ENCODE measurements around the gene CD300LF. TPM values are rescaled to one million over a fixed set of nuclear protein-coding genes. Genes with fewer than 3 reads are reported as not detected.

The CD300LF gene
- total RNA-seq, 2 experiments from 2014 or later, result not detected

DNA sequence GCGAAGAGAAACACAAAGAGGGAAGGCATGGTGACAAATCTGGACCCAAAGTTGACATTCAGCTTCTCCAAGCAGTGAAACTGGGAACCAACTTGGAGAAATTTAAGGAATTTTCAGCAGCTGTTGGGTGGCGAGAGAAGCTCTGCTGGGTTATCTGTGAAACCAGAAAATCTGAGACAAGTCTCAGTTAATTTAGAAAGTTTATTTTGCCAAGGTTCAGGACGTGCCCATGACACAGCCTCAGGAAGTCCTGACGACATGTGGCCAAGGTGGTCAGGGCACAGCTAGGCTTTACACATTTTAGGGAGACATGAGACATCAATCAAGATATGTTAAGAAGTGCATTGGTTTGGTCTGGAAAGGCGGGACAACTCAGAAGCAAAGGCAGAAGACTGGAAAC, 11.2 kb upstream of the CD300LF start:
- ChIA-PET POLR2A (interaction anchor here (1.1 kb wide), 1 partner anchor 49 kb away, joined by 3 read pairs; no protein-coding TSS in a partner anchor), CTCF (interaction anchor here (1.6 kb wide), 1 partner anchor 14 kb away, joined by 3 read pairs; the partner anchor contains the start of gene RAB37)
- Mint-ChIP-seq H3K9me3 (no peaks in the 10 kb centered on the region), H3K36me3 (ENCODE audit: low read depth) (no peaks in the 10 kb centered on the region), H3K27ac (no peak overlapping the region), H3K4me1 (peaks cover 4% of the 10 kb centered on the region), H3K27me3 (peaks cover 32% of the 10 kb centered on the region), H3K4me3 (no peak overlapping the region)
- DNase-seq, result no peak

DNA sequence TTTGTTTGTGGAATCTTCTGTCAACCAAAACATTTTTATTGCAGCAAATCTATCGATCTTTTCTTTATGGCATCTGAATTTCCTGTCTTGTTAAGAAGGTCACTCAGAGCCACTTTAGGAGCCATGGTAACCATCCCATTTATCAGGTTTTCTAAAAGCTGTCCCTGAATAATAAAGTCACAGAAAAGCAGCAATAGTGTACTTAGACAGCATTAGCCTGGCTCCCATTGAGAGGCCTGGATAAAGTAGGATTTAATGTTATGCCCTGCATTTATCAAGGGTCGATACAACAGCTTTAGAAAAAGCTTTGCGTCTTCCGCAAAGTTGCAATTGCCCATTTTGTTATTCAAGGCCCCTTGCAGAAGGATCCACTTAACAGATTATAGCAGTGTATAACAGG, 10.1 kb upstream of the CD300LF start:
- no peaks in the 10 kb centered on the region for H3K9me3 Mint-ChIP-seq
- H3K4me3 Mint-ChIP-seq, result no peak overlapping the region
- H3K36me3 Mint-ChIP-seq (ENCODE audit: low read depth), result no peaks in the 10 kb centered on the region
- peaks cover 4% of the 10 kb centered on the region for H3K4me1 Mint-ChIP-seq
- ChIA-PET CTCF (interaction anchor here (0.9 to 1.6 kb wide), 2 partner anchors 15 to 65 kb away, joined by 3 to 4 read pairs; partner anchors contain the start of gene RAB37), POLR2A (interaction anchor here (1.1 kb wide), 1 partner anchor 48 kb away, joined by 3 read pairs; no protein-coding TSS in a partner anchor)
- H3K27me3 Mint-ChIP-seq, result peaks cover 40% of the 10 kb centered on the region
- DNase-seq, result no peak
- no peak overlapping the region for H3K27ac Mint-ChIP-seq

- POLR2A ChIA-PET, result no interaction called here
- H3K36me3 Mint-ChIP-seq (ENCODE audit: low read depth), result no peaks in the 10 kb centered on the region
Observed at GRCh38 chr17:74720506-74720905, 7.8 kb upstream of the CD300LF start.

GRCh38 chr17:74715144-74715543, 2.4 kb upstream of the CD300LF start:
- ChIA-PET CTCF (interaction anchor here (1.8 kb wide), 1 partner anchor 58 kb away, joined by 4 read pairs; no protein-coding TSS in a partner anchor), POLR2A (no interaction called here)
- Mint-ChIP-seq H3K36me3 (ENCODE audit: low read depth) (no peaks in the 10 kb centered on the region), H3K9me3 (no peaks in the 10 kb centered on the region), H3K4me1 (peaks cover 7% of the 10 kb centered on the region), H3K27me3 (peaks cover 47% of the 10 kb centered on the region), H3K4me3 (no peak overlapping the region), H3K27ac (no peak overlapping the region)
- DNase-seq, result no peak

More at GRCh38 chr17:74720506-74720905, 7.8 kb upstream of the CD300LF start:
- CTCF ChIA-PET, result interaction anchor here (1.1 kb wide), 1 partner anchor 63 kb away, joined by 4 read pairs; no protein-coding TSS in a partner anchor
- Mint-ChIP-seq H3K4me1 (peaks cover 4% of the 10 kb centered on the region), H3K4me3 (no peak overlapping the region), H3K9me3 (no peaks in the 10 kb centered on the region), H3K27me3 (peaks cover 50% of the 10 kb centered on the region), H3K27ac (no peak overlapping the region)
- DNase-seq, result no peak

GRCh38 chr17:74713171-74713755, 540 bp upstream of the CD300LF start:
- no peak overlapping the region for H3K4me3 Mint-ChIP-seq
- CTCF ChIA-PET, result no interaction called here
- H3K36me3 Mint-ChIP-seq (ENCODE audit: low read depth), result no peaks in the 10 kb centered on the region
- H3K27me3 Mint-ChIP-seq, result peaks cover 37% of the 10 kb centered on the region
- POLR2A ChIA-PET, result interaction anchor here (1.0 kb wide), 1 partner anchor 160 kb away, joined by 3 read pairs; the partner anchor contains the start of gene FDXR
- H3K4me1 Mint-ChIP-seq, result peaks cover 7% of the 10 kb centered on the region
- H3K27ac Mint-ChIP-seq, result no peak overlapping the region
- H3K9me3 Mint-ChIP-seq, result no peaks in the 10 kb centered on the region
- no peak for DNase-seq

DNA sequence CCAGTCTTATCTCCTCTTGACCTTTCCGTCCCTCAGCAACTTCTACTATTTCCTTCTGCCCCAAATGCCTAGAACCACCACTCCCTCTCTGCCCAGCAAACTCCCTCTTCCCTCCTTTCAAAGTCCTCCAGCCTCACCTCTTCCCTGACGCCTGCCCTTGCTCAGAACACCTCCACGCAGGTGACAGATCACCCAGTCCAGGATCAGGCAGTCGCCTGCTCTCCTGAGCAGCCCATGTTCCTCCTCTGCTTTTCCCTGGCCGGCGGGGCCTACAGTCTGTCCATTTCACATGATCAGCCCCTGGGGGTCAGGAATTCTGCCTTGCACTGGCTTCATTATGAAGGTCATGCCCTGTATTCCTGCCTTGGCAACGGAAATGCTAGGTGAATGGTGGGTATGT, 422 bp downstream of the CD300LF start:
- no peaks in the 10 kb centered on the region for H3K36me3 Mint-ChIP-seq (ENCODE audit: low read depth)
- H3K4me3 Mint-ChIP-seq, result no peak overlapping the region
- CTCF ChIA-PET, result no interaction called here

DNA sequence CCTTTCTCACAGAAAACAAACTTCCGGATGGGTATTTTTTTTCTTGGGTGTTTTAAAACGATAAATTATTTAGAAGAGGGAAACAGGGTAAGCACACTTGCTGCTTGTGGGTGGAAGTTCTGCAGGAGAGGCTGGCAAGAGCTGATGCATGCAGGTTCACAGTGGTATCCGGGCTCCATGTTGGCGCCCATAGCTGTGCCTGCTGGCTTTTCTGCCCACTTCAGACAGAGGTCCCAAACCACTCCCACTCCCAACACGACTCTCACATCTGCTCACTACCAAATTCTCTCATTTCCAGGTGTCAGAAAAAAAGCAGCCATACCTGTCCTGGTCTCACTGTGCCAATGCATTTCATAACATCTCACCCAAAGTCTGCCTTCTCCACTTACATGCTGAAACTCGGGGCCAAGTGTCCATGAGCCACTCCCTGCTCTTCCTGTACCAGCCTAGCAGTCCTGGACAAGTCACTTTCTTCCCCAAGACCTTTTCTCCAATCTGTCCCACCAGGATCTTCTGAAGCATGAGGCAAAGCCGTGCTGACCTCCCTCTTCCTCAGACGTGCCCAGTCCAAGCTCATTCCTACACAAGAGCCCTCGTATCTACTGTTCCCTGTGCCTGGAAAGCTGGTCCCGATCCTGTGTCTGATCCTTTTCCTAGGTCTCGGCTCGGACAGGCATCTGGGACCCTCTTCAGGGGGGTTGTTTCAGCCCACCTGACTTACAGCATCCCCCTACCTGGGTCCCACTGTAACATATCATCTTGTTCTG, 1.5 kb downstream of the CD300LF start:
- Mint-ChIP-seq H3K4me1 (peaks cover 7% of the 10 kb centered on the region), H3K27ac (no peak overlapping the region), H3K4me3 (no peak overlapping the region), H3K9me3 (no peaks in the 10 kb centered on the region), H3K27me3 (peaks cover 38% of the 10 kb centered on the region), H3K36me3 (ENCODE audit: low read depth) (no peaks in the 10 kb centered on the region)
- DNase-seq, result no peak
- ChIA-PET POLR2A (no interaction called here), CTCF (no interaction called here)

More for the DNA sequence above, 422 bp downstream of the CD300LF start:
- no peaks in the 10 kb centered on the region for H3K9me3 Mint-ChIP-seq
- H3K4me1 Mint-ChIP-seq, result peaks cover 7% of the 10 kb centered on the region
- peaks cover 34% of the 10 kb centered on the region for H3K27me3 Mint-ChIP-seq
- H3K27ac Mint-ChIP-seq, result no peak overlapping the region
- no peak for DNase-seq
- POLR2A ChIA-PET, result no interaction called here

- H3K9me3 Mint-ChIP-seq, result no peaks in the 10 kb centered on the region
- DNase-seq, result no peak
- no peaks in the 10 kb centered on the region for H3K36me3 Mint-ChIP-seq (ENCODE audit: low read depth)
- peaks cover 31% of the 10 kb centered on the region for H3K27me3 Mint-ChIP-seq
- ChIA-PET CTCF (interaction anchor here (1.2 kb wide), 1 partner anchor 101 kb away, joined by 4 read pairs; no protein-coding TSS in a partner anchor), POLR2A (no interaction called here)
- no peaks in the 10 kb centered on the region for H3K4me1 Mint-ChIP-seq
- no peak overlapping the region for H3K27ac Mint-ChIP-seq
- H3K4me3 Mint-ChIP-seq, result no peak overlapping the region
Observed at GRCh38 chr17:74704544-74704943, 8.2 kb downstream of the CD300LF start.

GRCh38 chr17:74703311-74703710, 9.4 kb downstream of the CD300LF start:
- Mint-ChIP-seq H3K4me1 (no peaks in the 10 kb centered on the region), H3K27ac (no peak overlapping the region), H3K9me3 (no peaks in the 10 kb centered on the region), H3K27me3 (peaks cover 34% of the 10 kb centered on the region), H3K4me3 (no peak overlapping the region), H3K36me3 (ENCODE audit: low read depth) (no peaks in the 10 kb centered on the region)
- CTCF ChIA-PET, result no interaction called here
- POLR2A ChIA-PET, result no interaction called here
- DNase-seq, result no peak

- Mint-ChIP-seq H3K36me3 (ENCODE audit: low read depth) (no peaks in the 10 kb centered on the region), H3K4me3 (no peak overlapping the region), H3K27ac (no peak overlapping the region), H3K27me3 (peaks cover 39% of the 10 kb centered on the region), H3K9me3 (no peaks in the 10 kb centered on the region), H3K4me1 (no peaks in the 10 kb centered on the region)
- ChIA-PET CTCF (interaction anchor here (1.0 to 1.5 kb wide), 3 partner anchors 13 to 136 kb away, joined by 3 to 7 read pairs (median 4); no protein-coding TSS in a partner anchor), POLR2A (no interaction called here)
- DNase-seq, result no peak
Observed at GRCh38 chr17:74702116-74702871, 10.4 kb downstream of the CD300LF start.

DNA sequence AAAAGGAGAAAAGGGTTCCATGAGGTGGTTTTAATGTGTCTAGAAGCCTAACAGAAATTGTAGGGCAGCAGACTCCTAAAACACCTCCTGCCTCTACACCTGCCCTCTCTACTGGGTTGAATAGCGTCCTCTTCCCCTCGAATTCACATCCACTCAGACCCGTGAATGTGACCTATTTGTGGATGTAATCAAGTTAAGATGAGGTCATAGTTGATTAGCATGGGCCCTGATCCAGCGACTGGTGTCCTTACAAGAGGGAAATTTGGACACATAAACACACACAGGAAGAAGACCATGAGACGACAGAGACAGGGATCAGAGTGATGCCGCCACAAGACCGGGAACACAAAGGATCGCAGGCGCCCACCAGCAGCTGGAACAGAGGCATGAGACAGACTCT, 13.5 kb downstream of the CD300LF start:
- no peaks in the 10 kb centered on the region for H3K36me3 Mint-ChIP-seq (ENCODE audit: low read depth)
- H3K4me1 Mint-ChIP-seq, result no peaks in the 10 kb centered on the region
- no peak for DNase-seq
- no peak overlapping the region for H3K4me3 Mint-ChIP-seq
- peaks cover 30% of the 10 kb centered on the region for H3K27me3 Mint-ChIP-seq
- ChIA-PET CTCF (no interaction called here), POLR2A (no interaction called here)
- no peak overlapping the region for H3K27ac Mint-ChIP-seq
- H3K9me3 Mint-ChIP-seq, result peaks cover 3% of the 10 kb centered on the region

DNA sequence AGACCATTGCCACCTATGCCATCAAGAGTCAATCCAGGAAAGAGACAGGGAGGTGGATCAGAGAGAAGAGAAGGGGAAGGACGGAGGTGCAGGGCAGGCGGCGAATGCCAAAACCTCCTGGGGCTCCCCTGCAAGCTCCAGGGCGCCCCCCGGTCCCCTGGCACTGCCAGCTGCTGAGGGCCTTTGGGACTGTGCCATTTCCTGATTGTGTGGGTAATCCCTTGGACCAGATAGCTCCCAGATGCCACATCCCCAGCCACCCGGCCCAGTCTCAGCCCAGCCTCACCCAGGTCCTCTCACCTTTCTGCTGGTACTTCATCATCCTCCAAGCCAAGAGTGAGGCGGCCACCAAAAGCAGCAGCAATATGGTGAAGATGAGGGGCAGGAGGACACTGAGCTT, 14.7 kb downstream of the CD300LF start:
- Mint-ChIP-seq H3K9me3 (peaks cover 6% of the 10 kb centered on the region), H3K4me3 (no peak overlapping the region), H3K4me1 (no peaks in the 10 kb centered on the region), H3K36me3 (ENCODE audit: low read depth) (no peaks in the 10 kb centered on the region), H3K27me3 (peaks cover 37% of the 10 kb centered on the region), H3K27ac (no peak overlapping the region)
- no peak for DNase-seq
- POLR2A ChIA-PET, result no interaction called here
- CTCF ChIA-PET, result no interaction called here

DNA sequence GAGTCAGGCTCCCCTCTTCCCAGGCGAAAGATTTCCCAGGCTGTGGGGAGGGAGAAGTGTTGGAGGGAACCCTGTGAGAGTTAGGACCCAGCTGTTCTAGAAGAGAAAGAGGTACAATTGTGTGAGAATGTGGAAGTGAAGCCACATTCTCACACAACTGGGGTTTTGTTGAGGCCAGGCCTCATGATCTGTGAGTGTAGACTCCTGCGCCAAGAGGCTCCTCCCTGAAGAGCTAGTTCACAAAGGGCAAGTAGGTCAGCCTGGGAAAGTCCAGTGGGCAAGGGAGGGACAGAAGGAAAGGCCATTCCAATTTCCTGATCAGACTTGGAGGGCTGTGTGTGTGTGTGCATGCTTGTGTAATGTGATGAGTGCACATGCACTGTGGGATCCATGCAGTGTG, 15.2 kb downstream of the CD300LF start:
- Mint-ChIP-seq H3K4me3 (no peak overlapping the region), H3K36me3 (ENCODE audit: low read depth) (no peaks in the 10 kb centered on the region), H3K27ac (no peak overlapping the region), H3K27me3 (peaks cover 38% of the 10 kb centered on the region), H3K9me3 (peaks cover 6% of the 10 kb centered on the region), H3K4me1 (no peaks in the 10 kb centered on the region)
- ChIA-PET POLR2A (no interaction called here), CTCF (no interaction called here)
- DNase-seq, result no peak

Measured in activated CD4-positive, alpha-beta memory T cell treated with anti-CD3 and anti-CD28 coated beads, Interleukin-2, amount 10 ng/mL, durations not matched to agents 7 days and 5 days (primary cell).